ENCODE measurements around the gene LRPAP1. TPM values are rescaled to one million over a fixed set of nuclear protein-coding genes. Genes with fewer than 3 reads are reported as not detected.

The LRPAP1 gene
- total and polyA plus RNA-seq, 8 donors = 31.5 to 92.0 (median 52.8) TPM

DNA sequence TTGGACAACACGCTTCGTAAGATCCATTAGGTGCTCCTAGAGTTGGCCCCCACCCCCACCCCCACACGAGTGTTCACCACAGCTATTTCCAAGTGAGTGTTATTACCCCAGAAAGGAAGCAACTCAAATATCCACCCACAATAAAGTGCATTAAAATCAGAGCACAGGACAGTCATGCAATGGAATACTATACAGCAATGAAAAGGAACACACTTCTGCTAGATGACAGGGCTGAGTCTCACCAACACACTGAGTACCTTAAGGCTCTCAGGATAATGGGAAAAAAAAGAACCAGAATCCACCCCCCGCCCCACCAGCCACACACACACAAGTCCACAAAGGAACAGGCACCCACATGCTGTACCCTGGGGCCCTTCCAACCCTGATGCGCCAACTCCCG, 21.0 kb downstream of the LRPAP1 start:
- TF ChIP-seq EP300 (IDR thresholded peaks at IDR 0.05) (no peak), POLR2AphosphoS5 (IDR thresholded peaks at IDR 0.05) (no peak), POLR2A (IDR thresholded peaks at IDR 0.05) (no peak)
- TF ChIP-seq, protein P1, sequence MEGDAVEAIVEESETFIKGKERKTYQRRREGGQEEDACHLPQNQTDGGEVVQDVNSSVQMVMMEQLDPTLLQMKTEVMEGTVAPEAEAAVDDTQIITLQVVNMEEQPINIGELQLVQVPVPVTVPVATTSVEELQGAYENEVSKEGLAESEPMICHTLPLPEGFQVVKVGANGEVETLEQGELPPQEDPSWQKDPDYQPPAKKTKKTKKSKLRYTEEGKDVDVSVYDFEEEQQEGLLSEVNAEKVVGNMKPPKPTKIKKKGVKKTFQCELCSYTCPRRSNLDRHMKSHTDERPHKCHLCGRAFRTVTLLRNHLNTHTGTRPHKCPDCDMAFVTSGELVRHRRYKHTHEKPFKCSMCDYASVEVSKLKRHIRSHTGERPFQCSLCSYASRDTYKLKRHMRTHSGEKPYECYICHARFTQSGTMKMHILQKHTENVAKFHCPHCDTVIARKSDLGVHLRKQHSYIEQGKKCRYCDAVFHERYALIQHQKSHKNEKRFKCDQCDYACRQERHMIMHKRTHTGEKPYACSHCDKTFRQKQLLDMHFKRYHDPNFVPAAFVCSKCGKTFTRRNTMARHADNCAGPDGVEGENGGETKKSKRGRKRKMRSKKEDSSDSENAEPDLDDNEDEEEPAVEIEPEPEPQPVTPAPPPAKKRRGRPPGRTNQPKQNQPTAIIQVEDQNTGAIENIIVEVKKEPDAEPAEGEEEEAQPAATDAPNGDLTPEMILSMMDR (IDR thresholded peaks at IDR 0.05) = no peak
- Histone ChIP-seq H3K27ac (no peak overlapping the region), H3K4me3 (no peak overlapping the region), H3K4me1 (no peaks in the 10 kb centered on the region), H3K36me3 (peaks cover 59 to 99% (median 97%) of the 10 kb centered on the region in 4 donors), H3K27me3 (no peaks in the 10 kb centered on the region), H3K9me3 (no peaks in the 10 kb centered on the region)
- intact Hi-C loops (cut with DNase I; ENCODE audit: low total_unique reads) = no loop called here
- DNase-seq = no peak
- WGBS, 5 donors = 97 to 98% (median 98%) methylated on average over 6 of the region's 6 CpGs

DNA sequence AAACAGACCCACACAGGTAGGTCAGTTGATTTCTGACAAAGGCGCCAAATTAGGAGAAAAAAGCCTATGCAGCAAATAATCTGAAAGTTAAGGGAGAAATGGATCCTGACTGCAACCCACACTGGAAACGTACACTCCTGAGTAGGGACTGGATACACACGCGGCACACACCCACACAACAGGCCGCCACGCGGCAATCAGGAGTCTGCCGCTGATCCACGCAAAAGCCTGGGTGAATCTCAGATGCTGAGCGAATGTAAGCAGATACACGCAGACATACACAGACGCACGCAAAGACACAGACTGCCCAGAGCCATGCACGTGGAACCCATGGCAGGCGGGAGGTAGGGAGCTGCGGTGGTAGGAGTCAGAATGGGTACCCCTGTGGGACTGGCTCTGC, 21.7 kb downstream of the LRPAP1 start:
- no peak for TF ChIP-seq POLR2A (IDR thresholded peaks at IDR 0.05)
- no peak for TF ChIP-seq POLR2AphosphoS5 (IDR thresholded peaks at IDR 0.05)
- no peak for TF ChIP-seq EP300 (IDR thresholded peaks at IDR 0.05)
- TF ChIP-seq, protein P1 (IDR thresholded peaks at IDR 0.05) = no peak
- intact Hi-C loops (cut with DNase I; ENCODE audit: low total_unique reads) = no loop called here
- no peaks in the 10 kb centered on the region for H3K9me3 ChIP-seq
- no peak for DNase-seq
- no peak overlapping the region for H3K27ac ChIP-seq
- no peaks in the 10 kb centered on the region for H3K4me1 ChIP-seq
- peaks cover 54 to 99% (median 97%) of the 10 kb centered on the region in 4 donors for H3K36me3 ChIP-seq
- WGBS, 5 donors = 92 to 96% (median 95%) methylated on average over 16 of the region's 16 CpGs
- no peak overlapping the region for H3K4me3 ChIP-seq
- no peaks in the 10 kb centered on the region for H3K27me3 ChIP-seq

DNA sequence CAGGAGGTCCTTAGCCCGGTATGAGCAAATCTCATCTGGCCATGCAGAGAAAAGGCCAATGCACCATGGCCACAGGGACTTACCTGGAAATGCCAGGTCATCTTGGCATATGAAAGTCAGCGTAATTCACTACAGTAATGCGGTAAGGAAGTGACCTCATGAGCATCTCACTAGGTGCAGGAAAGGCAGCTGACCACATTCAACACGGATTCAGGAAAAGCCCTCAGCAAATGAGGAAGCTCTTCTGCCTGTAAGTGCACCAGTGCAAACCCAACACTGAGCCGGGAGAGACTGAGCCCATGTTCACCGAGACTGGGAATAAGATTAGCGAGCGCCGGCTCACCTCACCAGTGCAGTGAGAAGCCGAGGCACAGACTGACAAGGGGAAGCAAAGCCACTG, 23.7 kb downstream of the LRPAP1 start:
- intact Hi-C loops (cut with DNase I; ENCODE audit: low total_unique reads) = no loop called here

DNA sequence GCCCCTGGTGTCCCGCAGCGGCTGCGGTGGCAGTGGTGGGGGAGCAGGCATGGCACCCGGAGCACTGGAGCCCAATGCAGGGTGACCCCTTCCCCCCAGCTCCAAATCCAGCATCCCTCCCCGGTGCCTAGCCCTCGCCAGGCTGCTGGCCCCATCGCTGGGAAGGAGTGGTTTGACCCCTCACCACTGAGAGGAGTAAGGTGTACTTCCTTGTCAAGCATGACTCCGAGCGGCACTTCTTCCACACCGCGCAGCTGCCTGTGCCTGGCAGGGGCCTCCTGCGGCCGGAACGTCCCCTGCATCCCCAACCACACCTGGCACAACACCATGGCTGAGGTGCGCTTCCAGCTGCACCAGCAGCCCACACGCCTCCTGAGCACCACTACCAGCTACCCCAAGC, 27.0 kb downstream of the LRPAP1 start:
- Histone ChIP-seq H3K4me3 (no peak overlapping the region), H3K4me1 (no peaks in the 10 kb centered on the region), H3K27ac (no peak overlapping the region), H3K9me3 (no peaks in the 10 kb centered on the region), H3K27me3 (no peaks in the 10 kb centered on the region), H3K36me3 (peaks cover 30 to 99% (median 93%) of the 10 kb centered on the region in 4 donors)
- no peak for DNase-seq
- intact Hi-C loops (cut with DNase I; ENCODE audit: low total_unique reads) = no loop called here
- TF ChIP-seq, protein P1 (IDR thresholded peaks at IDR 0.05) = no peak
- TF ChIP-seq EP300 (IDR thresholded peaks at IDR 0.05) (no peak), POLR2A (IDR thresholded peaks at IDR 0.05) (no peak), POLR2AphosphoS5 (IDR thresholded peaks at IDR 0.05) (no peak)
- WGBS, 5 donors = 90 to 98% (median 93%) methylated on average over 10 to 16 of the region's 16 CpGs

More for the DNA sequence above, 23.7 kb downstream of the LRPAP1 start:
- Histone ChIP-seq H3K4me3 (no peak overlapping the region), H3K27me3 (no peaks in the 10 kb centered on the region), H3K36me3 (peaks cover 50 to 97% (median 93%) of the 10 kb centered on the region in 4 donors), H3K4me1 (no peaks in the 10 kb centered on the region), H3K27ac (no peak overlapping the region), H3K9me3 (no peaks in the 10 kb centered on the region)
- WGBS, 5 donors = 83 to 94% (median 85%) methylated on average over 9 to 10 of the region's 10 CpGs
- TF ChIP-seq EP300 (IDR thresholded peaks at IDR 0.05) (no peak), POLR2AphosphoS5 (IDR thresholded peaks at IDR 0.05) (no peak), POLR2A (IDR thresholded peaks at IDR 0.05) (no peak)
- TF ChIP-seq, protein P1 (IDR thresholded peaks at IDR 0.05) = no peak
- DNase-seq = no peak

Measured in stomach (tissue), 9 donors.